Mesenchymal stem cell (in vitro differentiated cells and primary cell): Measurements from ENCODE around the gene TDP2.
A peak's percentile ranks its signal among the peaks of the same experiment; 100 is the strongest.
"Not testable (repeated sequence)": the region's sequence is repeated elsewhere in the genome, so short reads cannot be mapped to it uniquely, and the experiment has no call there.

Experiments used
- DNase-seq: peaks from one replicate; pipeline ENCODE4 v3.0.0-alpha.2; 2013
- H2AFZ ChIP-seq: one replicate; pipeline ENCODE4 v1.6.1; 2013; ENCODE audit warnings: low read depth, mild to moderate bottlenecking, control low read depth, inconsistent platforms, low read length, moderate library complexity
- H2AK5ac ChIP-seq: 2 replicates; pipeline ENCODE4 v1.6.1; 2013; ENCODE audit warnings: low read length, moderate library complexity, mild to moderate bottlenecking, inconsistent platforms; ENCODE audit not compliant: severe bottlenecking
- H2BK120ac ChIP-seq: one replicate; pipeline ENCODE4 v1.6.1; 2013; ENCODE audit warnings: low read depth, mild to moderate bottlenecking, inconsistent platforms, low read length, moderate library complexity
- H2BK12ac ChIP-seq, 2 experiments: one replicate each; pipeline ENCODE4 v1.6.1; 2013; ENCODE audit warnings: inconsistent platforms in 2 of 2, low read length in 2 of 2, mild to moderate bottlenecking in 2 of 2, moderate library complexity in 2 of 2, control low read depth in 1 of 2
- H2BK15ac ChIP-seq: one replicate; pipeline ENCODE4 v1.6.1; 2013; ENCODE audit warnings: mild to moderate bottlenecking, low read depth, inconsistent platforms; ENCODE audit not compliant: poor library complexity, severe bottlenecking
- H2BK5ac ChIP-seq: 2 replicates; pipeline ENCODE4 v1.6.1; 2013; ENCODE audit warnings: low read depth, mild to moderate bottlenecking, low read length, control low read depth, inconsistent platforms; ENCODE audit not compliant: poor library complexity, severe bottlenecking
- H3K14ac ChIP-seq, 2 experiments: one replicate each; pipeline ENCODE4 v1.6.1; 2013; ENCODE audit warnings: inconsistent platforms in 2 of 2, low read length in 2 of 2, control low read depth in 1 of 2, mild to moderate bottlenecking in 1 of 2, moderate library complexity in 1 of 2
- H3K18ac ChIP-seq, 2 experiments: one replicate each; pipeline ENCODE4 v1.6.1; 2013; ENCODE audit warnings: inconsistent platforms in 2 of 2, low read length in 2 of 2, control low read depth in 1 of 2, low read depth in 1 of 2, mild to moderate bottlenecking in 1 of 2
- H3K23ac ChIP-seq, 2 experiments: one replicate each; pipeline ENCODE4 v1.6.1; 2013; ENCODE audit warnings: inconsistent platforms in 2 of 2, low read length in 2 of 2, mild to moderate bottlenecking in 2 of 2, moderate library complexity in 2 of 2, control low read depth in 1 of 2
- H3K27ac ChIP-seq: 2 replicates; pipeline ENCODE4 v1.5.1; 2013; ENCODE audit warnings: mild to moderate bottlenecking, moderate library complexity, low read length, control low read depth, inconsistent platforms; ENCODE audit not compliant: poor library complexity, severe bottlenecking
- H3K27me3 ChIP-seq, 2 experiments: 2 replicates each; pipeline versions ENCODE4 v1.6.1 to v1.7.0; 2013; ENCODE audit warnings: low read length in 2 of 2, mild to moderate bottlenecking in 2 of 2, moderate library complexity in 2 of 2, control low read depth in 1 of 2, inconsistent platforms in 1 of 2; ENCODE audit not compliant: control insufficient read depth in 1 of 2, insufficient read depth in 1 of 2
- H3K36me3 ChIP-seq, 2 experiments: 2 replicates each; pipeline versions ENCODE4 v1.6.1 to v1.7.0; 2013; ENCODE audit warnings: low read length in 2 of 2, control low read depth in 1 of 2, inconsistent platforms in 1 of 2, low read depth in 1 of 2, mild to moderate bottlenecking in 1 of 2; ENCODE audit not compliant: insufficient read depth in 2 of 2, control insufficient read depth in 1 of 2
- H3K4ac ChIP-seq, 2 experiments: one replicate each; pipeline ENCODE4 v1.6.1; 2013; ENCODE audit warnings: inconsistent platforms in 2 of 2, low read length in 2 of 2, mild to moderate bottlenecking in 2 of 2, moderate library complexity in 2 of 2, control low read depth in 1 of 2, low read depth in 1 of 2
- H3K4me1 ChIP-seq: 2 replicates; pipeline ENCODE4 v1.6.1; 2013; ENCODE audit warnings: low read depth, low read length, control low read depth; ENCODE audit not compliant: control insufficient read depth, insufficient read depth
- H3K4me2 ChIP-seq: 2 replicates; pipeline ENCODE4 v1.6.1; 2013; ENCODE audit warnings: low read length, mild to moderate bottlenecking, inconsistent platforms; ENCODE audit not compliant: poor library complexity, severe bottlenecking
- H3K4me3 ChIP-seq, 2 experiments: 2 replicates each; pipeline versions ENCODE4 v1.5.1 to v1.7.0; 2013; ENCODE audit warnings: low read length in 2 of 2, mild to moderate bottlenecking in 2 of 2, control low read depth in 1 of 2, low read depth in 1 of 2; ENCODE audit not compliant: insufficient read depth in 1 of 2
- H3K79me1 ChIP-seq: replicated peaks from 2 replicates; pipeline ENCODE4 v1.6.1; 2013; ENCODE audit warnings: mild to moderate bottlenecking, control low read depth, low read length, inconsistent platforms; ENCODE audit not compliant: poor library complexity, severe bottlenecking
- H3K9ac ChIP-seq: 2 replicates; pipeline ENCODE4 v1.7.0; 2013; ENCODE audit warnings: mild to moderate bottlenecking, low read length, moderate library complexity
- H3K9me3 ChIP-seq: 2 replicates; pipeline ENCODE4 v1.7.0; 2013; ENCODE audit warnings: mild to moderate bottlenecking, low read length; ENCODE audit not compliant: control insufficient read depth
- H4K8ac ChIP-seq: one replicate; pipeline ENCODE4 v1.6.1; 2013; ENCODE audit warnings: inconsistent platforms, mild to moderate bottlenecking, low read length, moderate library complexity
- H4K91ac ChIP-seq: one replicate; pipeline ENCODE4 v1.6.1; 2013; ENCODE audit warnings: mild to moderate bottlenecking, low read length, inconsistent platforms
- WGBS: methylation state at CpG from one replicate; pipeline ENCODE4 v1.1.7; 2013; ENCODE audit warnings: mixed read lengths; 5-methylcytosine and 5-hydroxymethylcytosine counted together

Gene TDP2

GRCh38 chr6:24696097-24696496, 29.4 kb upstream of the TDP2 start:
- H2AK5ac ChIP-seq = no peak overlapping the region
- no peak overlapping the region for H2BK120ac ChIP-seq
- H3K27me3 ChIP-seq = no peaks in the 10 kb centered on the region
- no peak overlapping the region for H3K23ac ChIP-seq
- no peak overlapping the region for H2AFZ ChIP-seq
- H3K9ac ChIP-seq = no peak overlapping the region
- peaks cover 0 to 16% of the 10 kb centered on the region in 2 experiments for H3K36me3 ChIP-seq
- H3K4me3 ChIP-seq = no peak overlapping the region
- H3K4me1 ChIP-seq = no peaks in the 10 kb centered on the region
- no peak overlapping the region for H3K4ac ChIP-seq
- no peak overlapping the region for H4K91ac ChIP-seq
- H3K9me3 ChIP-seq = no peaks in the 10 kb centered on the region
- DNase-seq = no peak
- H2BK5ac ChIP-seq = no peak overlapping the region
- H4K8ac ChIP-seq = no peak overlapping the region
- no peak overlapping the region for H3K4me2 ChIP-seq
- H2BK12ac ChIP-seq = no peak overlapping the region
- H2BK15ac ChIP-seq = no peak overlapping the region
- H3K79me1 ChIP-seq = peaks cover 3% of the 10 kb centered on the region
- H3K27ac ChIP-seq = no peak overlapping the region
- no peak overlapping the region for H3K18ac ChIP-seq
- H3K14ac ChIP-seq = no peak overlapping the region
- WGBS = 100% methylated on average over 2 of the region's 2 CpGs

- H4K91ac ChIP-seq, H4K8ac ChIP-seq, H2AFZ ChIP-seq, H3K4ac ChIP-seq, H2BK120ac ChIP-seq, H3K9ac ChIP-seq, H3K27me3 ChIP-seq, H3K4me1 ChIP-seq, H3K18ac ChIP-seq, H3K79me1 ChIP-seq, H2AK5ac ChIP-seq, H2BK5ac ChIP-seq, H3K4me3 ChIP-seq, H3K27ac ChIP-seq, H2BK15ac ChIP-seq, H3K9me3 ChIP-seq, H3K23ac ChIP-seq, H2BK12ac ChIP-seq, H3K4me2 ChIP-seq, H3K14ac ChIP-seq: not testable (repeated sequence)
- WGBS = 58% methylated on average over 6 of the region's 8 CpGs
- DNase-seq = peak; percentile 42
- peaks cover 0 to 13% of the 10 kb centered on the region in 2 experiments for H3K36me3 ChIP-seq
Observed at GRCh38 chr6:24695635-24696034, 28.9 kb upstream of the TDP2 start.

GRCh38 chr6:24694198-24694597, 27.5 kb upstream of the TDP2 start:
- Histone ChIP-seq H3K14ac (no peak overlapping the region), H3K79me1 (peaks cover 3% of the 10 kb centered on the region), H3K18ac (no peak overlapping the region), H2BK12ac (no peak overlapping the region), H4K91ac (no peak overlapping the region), H3K9ac (no peak overlapping the region), H3K23ac (no peak overlapping the region), H3K27me3 (no peaks in the 10 kb centered on the region), H3K4me1 (no peaks in the 10 kb centered on the region), H2BK15ac (no peak overlapping the region), H3K9me3 (no peaks in the 10 kb centered on the region), H2BK5ac (no peak overlapping the region), H3K4me2 (no peak overlapping the region), H3K27ac (no peak overlapping the region), H2AK5ac (no peak overlapping the region), H3K4ac (no peak overlapping the region), H4K8ac (no peak overlapping the region), H3K36me3 (peaks cover 0 to 13% of the 10 kb centered on the region in 2 experiments), H3K4me3 (no peak overlapping the region), H2BK120ac (no peak overlapping the region), H2AFZ (no peak overlapping the region)
- DNase-seq = no peak
- WGBS = 100% methylated on average over 1 of the region's 1 CpG

- Histone ChIP-seq H3K4me3 (no peak overlapping the region), H3K4ac (no peak overlapping the region), H2BK5ac (no peak overlapping the region), H2BK12ac (peak overlapping the region in 1 of 2 experiments; percentile 33), H2BK15ac (no peak overlapping the region), H2BK120ac (no peak overlapping the region), H2AFZ (no peak overlapping the region), H3K9me3 (no peaks in the 10 kb centered on the region), H3K27me3 (no peaks in the 10 kb centered on the region), H4K8ac (no peak overlapping the region), H3K27ac (no peak overlapping the region), H3K14ac (no peak overlapping the region), H3K79me1 (peaks cover 3% of the 10 kb centered on the region), H4K91ac (no peak overlapping the region), H3K4me2 (no peak overlapping the region), H3K36me3 (peaks cover 0 to 7% of the 10 kb centered on the region in 2 experiments), H3K18ac (no peak overlapping the region), H3K9ac (no peak overlapping the region), H2AK5ac (no peak overlapping the region), H3K4me1 (no peaks in the 10 kb centered on the region), H3K23ac (no peak overlapping the region)
- WGBS = 83% methylated on average over 1 of the region's 2 CpGs
- DNase-seq = no peak
Observed at GRCh38 chr6:24692848-24693592, 26.3 kb upstream of the TDP2 start.
